DOHH2 (cell line): ENCODE data around the gene FLVCR1.

ENCODE experiments used
- CTCF ChIP-seq: fragments of 200-600 bp; sonication (generic); IDR thresholded peaks from one replicate; pipeline ENCODE4 v1.5.1; 2014; ENCODE audit warnings: antibody characterized with exemption, mild to moderate bottlenecking, low read depth, low read length; ENCODE audit not compliant: poor library complexity, severe bottlenecking
- EZH2phosphoT487 ChIP-seq: fragments of 200-600 bp; sonication (generic); IDR thresholded peaks from 2 replicates; pipeline ENCODE4 v1.6.1; 2017; ENCODE audit warnings: borderline replicate concordance, mild to moderate bottlenecking, antibody characterized with exemption, low read length, moderate library complexity, mixed read lengths

GRCh38 chr1:212878418-212878817 lies 20.3 kb downstream of the FLVCR1 start:
- no peak for TF ChIP-seq EZH2phosphoT487
- no peak for TF ChIP-seq CTCF
